Central memory CD4-positive, alpha-beta T cell (primary cell): ENCODE measurements around the gene CGNL1.

ENCODE experiments used
- DNase-seq: peaks from one replicate; pipeline ENCODE4 v3.0.0; 2022

Gene CGNL1

DNA sequence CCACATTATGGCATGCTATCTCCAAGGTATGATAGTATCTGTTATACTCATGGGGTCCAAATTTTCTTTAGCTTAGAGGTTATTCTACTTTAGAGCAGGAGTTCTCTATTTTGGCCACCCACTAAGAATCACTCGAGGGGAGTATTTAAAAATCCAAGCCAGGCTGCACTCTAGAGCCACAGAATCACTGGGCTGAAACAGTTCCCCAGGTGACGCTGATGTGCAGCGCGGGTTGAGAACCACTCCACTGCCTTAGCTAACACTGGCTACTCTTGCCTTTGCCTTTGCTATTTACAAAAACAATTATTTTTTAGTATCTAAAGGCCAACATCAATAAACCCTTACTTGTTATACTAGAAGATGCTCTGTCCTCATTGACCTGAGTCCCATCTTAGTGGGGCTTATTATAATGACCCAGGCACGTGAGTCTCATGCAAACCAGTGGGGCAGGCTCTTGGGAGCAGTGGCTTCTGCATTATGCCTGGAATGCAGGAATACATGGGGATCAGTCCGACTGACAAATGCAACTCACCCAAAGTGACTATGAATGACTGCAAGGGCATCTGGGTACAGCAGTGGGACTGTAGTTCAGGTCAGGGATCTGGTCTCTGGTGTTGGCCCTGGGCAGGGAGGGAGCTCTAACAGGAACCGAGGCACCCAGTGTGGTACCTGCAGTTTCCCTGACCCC lies 21.7 kb upstream of the CGNL1 start:
- no peak for DNase-seq

DNA sequence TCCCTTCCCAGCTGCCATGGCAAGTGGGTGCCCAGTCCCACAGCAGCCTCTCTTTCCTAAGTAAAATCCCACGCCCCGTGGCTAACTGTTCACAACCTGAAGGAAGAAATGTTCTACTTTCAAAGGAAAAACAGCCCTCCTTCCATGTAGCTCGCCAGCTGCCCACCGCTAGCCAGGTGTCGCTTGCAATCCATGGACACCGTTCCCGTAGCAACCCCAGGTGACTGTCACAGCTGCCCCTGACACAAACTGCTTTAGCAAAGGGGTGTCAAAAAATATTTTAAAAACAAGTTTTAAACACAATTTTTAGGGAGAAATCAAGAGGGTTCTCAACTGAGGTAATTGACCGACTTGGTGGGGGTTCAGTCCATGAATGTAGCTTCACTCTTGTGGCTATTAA lies 21.0 kb upstream of the CGNL1 start:
- DNase-seq: no peak

GRCh38 chr15:57356178-57356577 lies 20.1 kb upstream of the CGNL1 start:
- no peak for DNase-seq

GRCh38 chr15:57356636-57357035 lies 19.7 kb upstream of the CGNL1 start:
- no peak for DNase-seq

- DNase-seq: no peak
Measured at GRCh38 chr15:57357799-57358198, 18.5 kb upstream of the CGNL1 start.

DNA sequence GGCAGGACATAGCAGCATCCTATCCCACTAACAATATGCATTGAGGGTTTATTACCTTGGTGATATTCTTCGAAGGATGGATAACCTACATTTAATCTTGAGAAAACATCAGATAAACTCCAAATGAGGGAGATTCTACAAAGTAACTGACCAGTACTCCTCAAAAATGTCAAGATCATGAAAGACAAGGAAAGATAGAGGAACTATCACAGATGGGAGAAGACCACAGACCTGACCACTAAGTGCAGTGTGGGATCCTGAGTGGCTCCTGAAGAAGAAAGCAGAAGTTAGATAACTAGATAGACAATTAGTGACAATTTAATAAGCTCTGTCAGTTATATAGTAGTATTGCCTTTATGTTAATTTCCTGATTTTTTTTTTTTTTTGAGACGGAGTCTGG lies 17.7 kb upstream of the CGNL1 start:
- DNase-seq: no peak

GRCh38 chr15:57363661-57364060 lies 12.6 kb upstream of the CGNL1 start:
- DNase-seq: no peak

GRCh38 chr15:57364282-57365007 lies 11.9 kb upstream of the CGNL1 start:
- no peak for DNase-seq

DNA sequence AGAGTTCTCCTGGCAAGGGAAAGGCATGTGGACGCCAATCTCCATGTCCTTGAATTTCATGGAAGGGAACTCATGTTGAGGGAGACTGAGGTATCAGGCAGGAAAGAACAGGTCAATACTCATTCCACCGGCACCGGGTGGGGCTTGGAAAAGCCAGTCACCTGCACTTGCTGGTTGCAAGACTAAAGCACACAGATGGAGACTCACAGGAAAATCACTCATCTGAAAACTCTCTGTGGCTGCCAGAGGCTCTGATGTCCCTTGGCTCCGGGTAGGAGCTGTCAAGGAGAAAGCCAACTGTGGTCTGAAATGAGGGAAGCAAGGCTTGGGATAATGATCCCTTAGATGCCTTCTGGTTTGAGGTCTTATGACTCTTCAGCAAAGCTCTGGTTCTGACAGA lies 8.7 kb upstream of the CGNL1 start:
- no peak for DNase-seq

GRCh38 chr15:57370929-57371328 lies 5.4 kb upstream of the CGNL1 start:
- no peak for DNase-seq

- DNase-seq: no peak
Measured at GRCh38 chr15:57373251-57373881, 2.9 kb upstream of the CGNL1 start.

DNA sequence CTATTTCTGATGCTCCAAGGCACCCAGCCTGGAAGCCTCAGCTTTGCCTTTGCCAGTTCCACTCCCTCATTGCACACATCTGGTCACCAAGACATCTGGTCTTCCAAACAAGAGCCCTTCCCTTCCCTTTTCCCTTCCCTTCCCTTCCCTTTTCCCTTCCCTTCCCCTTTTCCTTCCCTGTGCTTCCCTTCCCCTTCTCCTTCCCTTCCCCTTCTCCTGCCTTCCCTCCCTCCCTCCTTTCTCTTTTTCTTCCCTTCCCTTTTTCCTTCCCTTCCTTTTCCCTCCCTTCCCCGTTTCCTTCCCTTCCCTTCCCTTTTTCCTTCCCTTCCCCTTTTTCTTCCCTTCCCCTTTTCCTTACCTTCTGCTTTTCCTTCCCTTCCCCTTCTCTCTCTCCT lies 2.4 kb upstream of the CGNL1 start:
- DNase-seq: no peak

DNA sequence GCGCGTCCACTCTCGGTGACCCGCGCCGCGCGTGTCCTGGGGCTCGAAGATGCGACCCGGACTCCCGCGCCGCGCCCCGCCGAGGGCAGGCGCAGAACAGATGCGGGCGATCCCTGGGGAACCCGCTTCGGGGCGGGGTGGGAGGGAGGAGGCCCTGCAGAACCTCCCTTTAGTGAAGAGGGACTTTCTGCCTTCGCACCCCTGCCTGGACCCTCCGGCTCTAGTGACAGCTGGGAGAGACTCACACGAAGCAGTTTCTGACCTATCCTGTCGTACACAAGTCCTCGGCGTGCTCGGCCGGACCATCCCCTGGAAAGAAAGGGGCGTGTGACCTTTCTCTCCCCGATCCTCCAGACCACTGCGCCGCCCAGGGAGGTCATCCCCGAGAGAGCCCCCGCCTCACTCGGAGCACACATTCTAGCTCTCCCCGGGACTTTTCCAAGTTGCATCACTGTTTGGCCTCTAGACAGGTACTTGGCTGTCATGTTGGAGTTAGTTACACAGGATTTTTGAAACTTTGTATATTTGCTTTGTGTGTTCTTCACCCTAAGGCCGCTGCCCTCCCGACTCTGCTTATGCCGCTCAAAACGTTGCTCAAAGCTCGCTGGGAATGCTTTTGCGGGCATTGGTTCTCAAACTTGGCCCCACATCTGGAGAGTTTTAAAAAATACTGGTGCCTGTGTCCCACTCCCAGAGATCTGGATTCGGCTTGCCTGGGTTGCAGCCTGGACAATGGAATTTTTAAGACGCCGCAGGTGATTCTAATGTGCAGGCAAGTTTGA lies 582 bp downstream of the CGNL1 start:
- DNase-seq: no peak

GRCh38 chr15:57377478-57377847 lies 1.2 kb downstream of the CGNL1 start:
- no peak for DNase-seq

DNA sequence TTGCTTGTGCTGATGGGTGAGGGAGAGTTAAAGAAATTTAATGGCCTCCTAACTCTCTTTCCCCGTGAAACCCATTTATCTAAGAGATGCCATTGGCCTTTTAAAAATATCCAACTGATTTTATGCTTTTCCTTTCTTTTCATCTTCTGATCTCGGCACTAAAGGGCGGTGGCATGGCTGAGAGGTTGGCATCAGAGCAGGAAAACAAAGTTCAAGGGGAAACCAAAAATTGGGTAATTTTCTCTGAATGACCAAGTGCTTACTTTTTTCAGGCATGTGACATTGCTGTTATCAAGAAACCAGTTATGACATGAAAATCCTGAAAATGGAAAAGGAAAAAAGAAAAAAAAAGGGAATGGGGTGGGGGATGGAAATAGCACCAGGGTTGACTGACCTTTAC lies 3.2 kb downstream of the CGNL1 start:
- no peak for DNase-seq

DNA sequence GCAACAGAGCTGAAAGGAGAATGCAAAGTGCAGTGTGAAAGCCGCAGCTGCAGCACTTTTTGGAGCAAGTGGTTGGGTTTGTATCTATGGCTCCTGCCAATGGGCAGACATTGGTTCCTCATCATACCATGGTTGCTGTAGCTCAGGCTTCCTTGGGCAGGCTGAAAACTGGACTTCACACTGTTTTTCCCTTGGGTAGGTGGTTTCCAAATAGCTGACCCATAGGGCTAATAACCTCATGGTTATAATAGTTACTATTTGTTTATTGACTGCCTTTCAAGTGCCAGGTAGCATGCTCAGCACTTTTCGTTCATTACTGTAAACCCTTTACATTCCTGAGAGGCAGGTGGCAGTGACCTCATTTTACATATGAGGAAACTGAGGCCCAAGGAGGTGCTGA lies 4.5 kb downstream of the CGNL1 start:
- no peak for DNase-seq

DNA sequence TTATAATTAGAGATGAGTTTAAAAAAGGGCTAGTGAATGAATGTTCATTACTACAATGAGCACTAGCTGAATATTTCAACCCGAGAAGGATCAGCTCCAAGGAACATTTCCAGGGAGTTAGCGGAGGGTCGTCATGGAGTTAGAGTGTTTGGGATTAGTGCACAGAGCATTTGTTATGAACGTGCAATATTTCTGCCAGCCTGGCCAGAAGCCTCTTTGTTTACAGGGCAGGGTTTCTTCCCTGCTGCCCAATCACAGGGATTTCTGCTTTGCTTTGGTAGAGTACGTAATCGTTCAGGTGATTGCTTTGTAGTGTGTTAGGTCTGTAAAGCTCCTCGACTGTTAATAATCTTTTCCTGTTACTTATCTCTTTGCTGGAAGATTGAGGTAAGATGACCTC lies 5.9 kb downstream of the CGNL1 start:
- no peak for DNase-seq

DNA sequence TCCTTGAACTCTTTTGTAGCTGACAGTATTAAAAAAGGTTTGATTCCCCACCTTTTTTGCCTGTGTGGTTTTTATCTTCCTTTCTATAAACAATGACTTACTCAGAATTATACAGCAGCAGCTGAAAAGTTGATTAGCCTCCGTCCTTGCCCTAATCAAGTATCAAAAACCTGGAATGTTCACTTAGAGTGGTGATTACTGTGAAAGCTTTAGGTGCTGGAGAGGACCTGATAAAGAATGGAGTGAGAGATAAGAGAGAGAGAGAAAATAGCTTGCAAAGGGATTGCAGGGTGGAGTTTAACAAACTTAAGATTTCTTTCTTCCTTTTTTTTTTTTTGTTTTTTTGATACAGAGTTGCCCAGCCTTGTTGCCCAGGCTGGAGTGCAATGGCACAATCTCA lies 6.7 kb downstream of the CGNL1 start:
- no peak for DNase-seq

- no peak for DNase-seq
Measured at GRCh38 chr15:57384024-57384423, 7.7 kb downstream of the CGNL1 start.

DNA sequence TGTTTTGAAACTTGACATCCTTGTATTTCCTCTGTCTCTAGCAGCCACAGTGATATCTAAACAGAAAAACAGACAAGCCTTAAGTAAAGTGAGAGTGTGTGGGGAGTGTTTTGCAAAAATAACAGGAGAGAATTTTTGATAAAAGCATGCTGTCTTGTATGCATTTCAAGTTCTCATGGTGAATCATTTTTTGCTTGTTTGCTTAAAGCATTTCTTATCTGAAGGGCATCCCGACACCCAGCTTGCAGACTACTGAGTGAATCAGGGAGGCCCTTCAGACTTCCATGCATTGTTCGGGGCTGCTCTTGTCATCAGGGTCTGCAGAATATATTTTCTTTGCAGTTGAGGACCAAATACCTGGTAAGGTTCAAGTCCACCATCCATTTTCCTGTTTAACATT lies 8.5 kb downstream of the CGNL1 start:
- DNase-seq: no peak

DNA sequence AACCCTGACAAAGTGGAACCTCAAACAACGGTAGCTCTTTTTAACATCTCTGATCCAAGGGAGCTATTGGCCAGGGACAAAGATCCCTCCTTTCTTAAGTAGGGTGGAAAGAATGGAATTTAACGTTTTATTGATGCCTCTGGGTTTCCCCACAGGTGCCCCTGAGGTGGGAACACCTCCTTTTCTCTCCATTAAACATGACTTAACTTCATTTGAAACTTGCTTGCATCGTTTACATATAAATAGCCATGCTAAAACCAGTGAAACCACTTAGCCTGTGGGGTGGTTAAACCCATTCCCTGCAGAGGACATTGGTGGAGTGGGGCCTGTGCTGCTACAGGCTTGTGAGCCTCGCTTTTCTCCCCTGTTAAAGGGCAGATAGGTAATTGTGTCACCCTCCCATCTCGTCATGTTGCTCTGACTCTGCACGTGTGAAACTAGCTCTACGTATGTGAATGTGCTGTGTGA lies 9.7 kb downstream of the CGNL1 start:
- no peak for DNase-seq

- DNase-seq: no peak
Measured at GRCh38 chr15:57386976-57387375, 10.7 kb downstream of the CGNL1 start.

DNA sequence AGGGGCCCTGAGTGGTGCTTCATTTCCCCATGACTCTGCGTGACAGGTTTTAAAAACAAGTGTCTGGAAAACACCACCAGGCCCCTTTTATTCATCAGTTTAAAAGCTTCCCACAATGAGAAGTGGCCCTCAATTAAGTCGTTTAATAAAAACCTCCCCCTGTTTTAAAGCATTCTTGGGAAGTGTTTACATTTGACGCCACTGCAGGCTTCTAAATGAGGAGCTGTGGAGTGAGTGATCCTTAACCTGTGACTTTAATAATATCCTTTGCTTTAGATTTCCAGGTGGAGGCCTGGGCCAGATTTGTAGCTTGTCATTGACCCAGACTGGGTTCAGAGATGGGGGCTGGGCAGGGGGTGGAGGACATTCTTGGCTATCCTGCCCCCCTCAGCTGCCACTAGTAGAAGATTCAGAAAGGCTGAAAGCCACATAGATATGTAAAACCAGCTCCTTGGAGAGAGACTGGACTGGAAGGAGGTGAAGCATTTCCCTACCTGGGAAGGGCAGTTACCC lies 11.3 kb downstream of the CGNL1 start:
- no peak for DNase-seq
